HG03469 (cell line): ENCODE data around the gene AMIGO1.
A peak's percentile ranks its signal among the peaks of the same experiment; 100 is the strongest.

ENCODE experiments used
- ATAC-seq: cut with Tn5 transposase; IDR thresholded peaks from one replicate; pipeline ENCODE4 v1.9.1; 2021; ENCODE audit warnings: mild to moderate bottlenecking, moderate library complexity, moderate number of reproducible peaks; ENCODE audit not compliant: unreplicated experiment

AMIGO1 gene

DNA sequence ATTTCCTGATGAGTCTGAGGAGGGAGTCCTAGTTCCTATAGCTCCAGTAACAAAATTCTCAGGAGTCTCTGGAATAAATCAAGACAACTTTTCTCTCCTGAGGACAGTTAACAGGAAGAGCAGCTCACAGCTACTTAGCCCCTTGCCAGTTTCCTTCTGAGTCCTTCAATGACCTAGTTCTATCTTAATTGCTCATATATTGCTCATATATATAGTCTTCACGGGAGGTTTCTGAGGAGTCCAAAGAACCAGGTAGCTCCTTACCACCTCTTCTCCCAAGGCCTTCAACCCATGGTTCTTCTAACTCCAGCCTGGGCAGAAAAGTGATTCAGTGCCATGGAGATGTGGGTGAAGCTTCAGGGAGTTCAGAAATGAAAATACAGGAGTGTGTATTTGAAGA is 4.6 kb downstream of the AMIGO1 start:
- ATAC-seq, result no peak

DNA sequence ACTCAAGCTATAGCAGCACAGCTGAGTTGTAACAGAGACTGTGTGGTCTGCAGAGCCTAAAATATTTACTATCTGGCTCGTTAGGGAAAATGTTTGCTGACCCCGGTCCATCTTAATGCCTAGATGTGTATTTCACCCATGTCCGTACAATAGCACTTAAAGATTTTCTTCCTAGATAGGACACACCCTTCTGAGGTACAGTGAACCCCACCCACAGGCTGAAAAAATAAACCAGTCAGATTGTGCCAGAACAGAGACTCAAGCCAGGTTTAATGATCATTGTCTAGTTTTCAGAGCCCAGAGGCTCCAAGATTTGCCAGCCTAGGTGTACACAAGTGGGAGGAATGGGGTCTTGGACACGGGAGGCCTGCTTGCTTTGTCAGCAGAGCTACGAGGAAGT is 5.6 kb downstream of the AMIGO1 start:
- ATAC-seq, result no peak

- no peak for ATAC-seq
These were observed 7.1 kb downstream of the AMIGO1 start for GRCh38 chr1:109502364-109502851.

DNA sequence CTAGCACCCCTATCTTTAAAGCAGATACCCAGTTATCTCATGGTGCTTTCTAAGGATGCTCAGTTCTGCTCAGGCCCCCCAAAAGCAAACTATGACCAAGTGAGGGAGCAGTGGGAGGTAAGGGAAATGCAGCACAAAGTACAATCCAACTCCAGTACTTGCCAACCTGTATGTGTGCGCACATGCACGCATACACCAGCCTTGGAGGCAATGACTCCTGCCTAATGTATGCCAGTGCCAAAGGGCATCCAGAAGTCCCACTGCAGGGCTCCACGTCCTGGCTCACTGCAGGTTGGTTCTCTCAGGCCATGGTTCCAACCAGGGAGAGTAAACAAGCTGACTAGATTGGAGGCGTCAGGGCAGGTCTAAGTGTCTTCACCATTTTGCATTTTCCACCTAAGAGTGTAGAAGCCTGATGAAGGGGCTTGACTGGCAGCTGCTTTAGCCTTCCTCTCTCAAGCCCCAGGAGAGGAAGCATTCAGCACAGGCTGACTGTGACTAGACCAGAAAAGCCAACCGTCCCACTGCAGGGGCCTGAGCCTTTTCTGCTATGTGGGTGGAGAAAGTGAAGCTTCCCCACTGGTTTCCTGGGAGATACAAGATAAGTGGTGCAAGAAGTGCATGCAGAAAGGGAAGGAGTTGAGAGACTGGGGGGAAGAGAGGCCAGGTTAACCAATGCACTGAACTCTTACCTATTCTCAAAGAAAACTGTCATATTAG is 7.7 kb downstream of the AMIGO1 start:
- ATAC-seq, result no peak

DNA sequence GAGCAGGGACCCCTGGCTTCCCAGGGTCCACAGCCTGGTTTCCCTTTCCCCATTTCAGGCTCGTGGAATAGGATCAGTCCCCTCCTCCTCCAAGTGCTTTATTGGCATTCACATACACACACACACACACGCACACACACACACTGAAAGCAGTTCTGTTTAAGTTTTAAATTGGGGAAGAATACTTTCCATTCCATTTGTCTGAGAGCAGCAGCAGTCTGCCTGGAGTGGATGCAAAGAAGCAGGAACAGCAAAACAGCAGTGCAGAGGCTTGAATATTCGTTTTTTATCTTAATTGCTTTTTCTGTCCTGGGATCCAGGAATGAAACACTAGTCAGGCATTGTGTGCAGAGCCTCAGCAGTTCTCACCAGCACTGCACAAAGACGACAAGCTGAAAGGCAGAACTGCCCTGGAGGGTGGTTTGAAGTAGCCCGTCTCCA is 8.6 kb downstream of the AMIGO1 start:
- ATAC-seq, result no peak

- ATAC-seq, result no peak
These were observed 9.6 kb downstream of the AMIGO1 start for GRCh38 chr1:109499661-109500536.

- no peak for ATAC-seq
These were observed 10.4 kb downstream of the AMIGO1 start for GRCh38 chr1:109499081-109499480.

- ATAC-seq, result no peak
These were observed 11.2 kb downstream of the AMIGO1 start for GRCh38 chr1:109498161-109498801.

DNA sequence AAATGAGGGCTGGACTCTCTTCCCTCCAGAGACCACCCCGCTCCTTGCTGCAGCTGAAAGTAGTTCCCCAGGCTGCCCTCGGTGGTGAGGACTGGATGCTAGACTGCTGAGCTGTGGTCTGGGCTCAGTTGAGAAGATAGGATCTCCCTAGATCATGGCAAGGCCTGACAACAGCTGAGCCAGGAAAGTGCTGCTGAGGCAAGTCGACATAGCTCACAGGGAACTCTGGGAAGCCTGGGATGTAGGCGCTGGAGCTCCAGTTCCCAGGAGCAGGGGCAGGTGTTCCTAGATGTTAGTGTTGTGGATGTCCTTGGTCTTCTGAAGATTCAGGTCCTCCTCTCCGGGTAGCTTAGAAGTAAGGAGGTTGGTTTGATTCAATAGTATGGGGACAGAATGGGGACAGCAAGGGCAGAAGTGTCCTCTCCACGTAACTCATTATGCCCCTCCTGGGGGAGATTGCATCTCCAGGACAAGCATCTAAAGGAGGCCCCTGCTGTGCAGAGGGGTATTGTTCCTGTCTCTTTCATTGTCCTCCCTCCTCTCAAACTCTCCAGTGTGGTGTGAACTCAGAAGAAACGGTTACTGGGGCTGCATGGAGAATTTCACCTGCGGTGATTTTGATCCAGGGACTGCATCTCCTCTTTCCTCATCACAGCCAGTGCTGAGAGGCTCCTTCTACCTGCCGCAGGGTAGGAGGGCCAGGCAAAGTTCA is 11.9 kb downstream of the AMIGO1 start:
- no peak for ATAC-seq

GRCh38 chr1:109495738-109496137 is 13.8 kb downstream of the AMIGO1 start:
- ATAC-seq, result no peak

- peak; percentile 70 for ATAC-seq
These were observed 15.6 kb downstream of the AMIGO1 start, which contains the start of gene CYB561D1 for GRCh38 chr1:109493805-109494539. Gene CYB561D1, plus strand, starts transcription at chr1:109494094. Its CDS starts 46 bp downstream, at chr1:109494140.

DNA sequence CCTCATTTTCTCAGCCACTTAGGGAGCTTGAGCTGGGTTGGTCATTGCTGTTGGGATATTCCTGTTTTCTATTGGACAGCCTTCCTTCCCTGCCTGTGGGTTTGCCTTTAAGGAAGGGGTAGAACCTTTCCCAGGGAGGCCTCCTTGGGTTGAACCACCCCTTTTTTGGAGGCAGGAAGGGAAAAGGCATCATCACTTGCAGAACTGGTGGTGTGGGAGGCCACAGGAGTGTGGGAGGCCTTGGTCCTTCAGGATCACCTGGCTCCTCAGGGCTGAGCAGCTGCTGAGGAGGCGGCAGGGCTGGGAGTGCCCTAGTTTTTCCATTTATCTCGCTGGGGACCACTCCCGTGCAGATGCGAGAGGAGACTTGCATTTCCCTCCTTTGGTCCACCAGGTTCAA is 16.3 kb downstream of the AMIGO1 start:
- no peak for ATAC-seq

GRCh38 chr1:109492779-109493178 is 16.7 kb downstream of the AMIGO1 start:
- no peak for ATAC-seq

DNA sequence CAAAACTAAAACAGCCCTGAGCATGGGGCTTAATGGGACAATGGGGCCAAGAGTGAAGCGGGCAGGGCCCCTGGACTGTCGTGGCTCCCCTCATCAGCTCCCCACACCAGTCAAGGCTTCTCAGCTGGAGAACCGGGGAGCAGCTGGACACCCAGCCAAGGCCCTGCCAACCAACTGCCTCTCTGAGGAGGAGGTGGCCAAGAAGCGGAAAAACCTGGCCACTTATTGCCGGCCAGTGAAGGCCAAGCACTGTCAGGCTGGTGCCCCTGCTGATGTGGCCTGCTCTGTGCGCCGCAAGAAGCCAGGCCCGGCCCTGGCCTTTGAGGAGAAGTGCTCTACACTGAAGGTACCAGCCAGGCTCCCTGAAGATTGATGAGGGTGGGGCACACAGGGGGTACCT is 18.2 kb downstream of the AMIGO1 start:
- ATAC-seq, result no peak

- no peak for ATAC-seq
These were observed 18.6 kb downstream of the AMIGO1 start for GRCh38 chr1:109490934-109491302.

DNA sequence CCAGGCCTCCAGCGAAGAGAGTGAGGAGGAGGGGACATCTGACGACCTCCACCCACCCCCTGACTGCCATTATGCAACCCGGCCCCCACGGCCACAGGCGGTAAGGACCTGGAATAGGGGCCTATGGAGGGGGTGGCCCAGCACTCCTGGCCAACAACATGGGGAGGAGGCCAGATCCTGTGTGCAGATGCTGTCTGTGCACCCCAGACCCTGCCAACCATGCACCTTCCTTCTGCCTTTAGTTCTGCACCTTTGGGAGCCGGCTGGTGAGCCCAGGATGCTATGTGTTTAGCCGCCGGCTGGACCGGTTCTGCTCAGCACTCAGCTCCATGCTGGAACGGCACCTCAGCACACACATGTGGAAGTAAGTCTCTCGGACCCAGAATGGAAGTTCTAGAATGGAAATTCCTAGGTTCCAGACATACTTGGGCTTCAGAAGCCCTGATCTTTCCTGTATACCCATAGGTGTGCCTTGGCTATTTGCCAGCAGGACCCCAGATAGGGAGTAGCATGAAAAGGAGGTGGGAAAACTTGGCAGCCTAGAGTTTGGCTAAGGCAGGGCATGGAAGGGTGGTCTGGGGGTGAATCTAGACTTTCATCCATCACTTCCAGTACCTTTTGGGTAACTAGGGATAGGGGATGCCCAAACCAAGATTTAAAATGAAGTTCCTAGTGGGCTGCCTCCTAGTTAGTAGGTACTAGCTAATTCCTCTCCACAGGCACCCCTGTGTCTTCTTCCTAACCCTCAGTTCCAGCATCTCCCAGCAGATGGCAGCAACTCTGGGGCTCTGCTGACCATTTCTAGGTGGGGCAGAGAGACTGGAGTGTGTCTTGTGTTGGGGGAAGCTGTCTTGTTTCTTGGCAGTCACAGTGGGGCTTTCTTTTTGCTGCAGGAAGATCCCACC is 19.2 kb downstream of the AMIGO1 start:
- ATAC-seq, result no peak

GRCh38 chr1:109488696-109489095 is 20.8 kb downstream of the AMIGO1 start:
- no peak for ATAC-seq

- no peak for ATAC-seq
These were observed 21.3 kb downstream of the AMIGO1 start for GRCh38 chr1:109488201-109488600.

GRCh38 chr1:109487261-109487660 is 22.3 kb downstream of the AMIGO1 start:
- ATAC-seq, result no peak
